ENCODE results near the gene ATP12A.

The ATP12A gene

GRCh38 chr13:24680258-24680920 is at the start of gene ATP12A:
ATP12A (plus strand) TSS chr13:24680408; CDS start chr13:24680744, 336 bp downstream.
- no peak for DNase-seq

- peak; percentile 19 to 38 for DNase-seq
These were observed 49.2 kb upstream of the ATP12A start for GRCh38 chr13:24630851-24631620.

- DNase-seq, result no peak
These were observed 48.3 kb upstream of the ATP12A start for GRCh38 chr13:24631922-24632321.

GRCh38 chr13:24632382-24633121 is 47.7 kb upstream of the ATP12A start:
- no peak for DNase-seq

- DNase-seq, result no peak
These were observed 43.4 kb upstream of the ATP12A start for GRCh38 chr13:24636776-24637175.

- no peak for DNase-seq
These were observed 42.1 kb upstream of the ATP12A start for GRCh38 chr13:24638096-24638495.

GRCh38 chr13:24640752-24641151 is 39.5 kb upstream of the ATP12A start:
- DNase-seq, result no peak

GRCh38 chr13:24642219-24642618 is 38.0 kb upstream of the ATP12A start:
- DNase-seq, result no peak

GRCh38 chr13:24644036-24644435 is 36.2 kb upstream of the ATP12A start:
- no peak for DNase-seq

GRCh38 chr13:24648271-24648670 is 31.9 kb upstream of the ATP12A start:
- DNase-seq, result no peak

GRCh38 chr13:24648983-24649687 is 31.1 kb upstream of the ATP12A start:
- no peak for DNase-seq

GRCh38 chr13:24649688-24650043 is 30.5 kb upstream of the ATP12A start:
- no peak for DNase-seq

- no peak for DNase-seq
These were observed 30.0 kb upstream of the ATP12A start for GRCh38 chr13:24650161-24650560.

- DNase-seq, result no peak
These were observed 28.4 kb upstream of the ATP12A start for GRCh38 chr13:24651718-24652345.

GRCh38 chr13:24652359-24652758 is 27.8 kb upstream of the ATP12A start:
- peak; percentile 26 to 73 for DNase-seq

- no peak for DNase-seq
These were observed 25.5 kb upstream of the ATP12A start for GRCh38 chr13:24654741-24655140.

GRCh38 chr13:24659239-24659638 is 21.0 kb upstream of the ATP12A start:
- no peak for DNase-seq

- DNase-seq, result no peak
These were observed 20.0 kb upstream of the ATP12A start for GRCh38 chr13:24660023-24660741.

- DNase-seq, result no peak
These were observed 18.5 kb upstream of the ATP12A start for GRCh38 chr13:24661713-24662112.

- no peak for DNase-seq
These were observed 17.8 kb upstream of the ATP12A start for GRCh38 chr13:24662195-24663088.

GRCh38 chr13:24663089-24663395 is 17.2 kb upstream of the ATP12A start:
- no peak for DNase-seq

Measured in inflammatory macrophage treated with lipopolysaccharide for 1 hour (primary cell).